GM18909 (cell line): ENCODE data around the gene CATSPERE.

Experiments used
- ATAC-seq: cut with Tn5 transposase; IDR thresholded peaks from one replicate; pipeline ENCODE4 v1.9.1; 2021; ENCODE audit warnings: mild to moderate bottlenecking; ENCODE audit not compliant: unreplicated experiment, poor library complexity

The CATSPERE gene, protein sequence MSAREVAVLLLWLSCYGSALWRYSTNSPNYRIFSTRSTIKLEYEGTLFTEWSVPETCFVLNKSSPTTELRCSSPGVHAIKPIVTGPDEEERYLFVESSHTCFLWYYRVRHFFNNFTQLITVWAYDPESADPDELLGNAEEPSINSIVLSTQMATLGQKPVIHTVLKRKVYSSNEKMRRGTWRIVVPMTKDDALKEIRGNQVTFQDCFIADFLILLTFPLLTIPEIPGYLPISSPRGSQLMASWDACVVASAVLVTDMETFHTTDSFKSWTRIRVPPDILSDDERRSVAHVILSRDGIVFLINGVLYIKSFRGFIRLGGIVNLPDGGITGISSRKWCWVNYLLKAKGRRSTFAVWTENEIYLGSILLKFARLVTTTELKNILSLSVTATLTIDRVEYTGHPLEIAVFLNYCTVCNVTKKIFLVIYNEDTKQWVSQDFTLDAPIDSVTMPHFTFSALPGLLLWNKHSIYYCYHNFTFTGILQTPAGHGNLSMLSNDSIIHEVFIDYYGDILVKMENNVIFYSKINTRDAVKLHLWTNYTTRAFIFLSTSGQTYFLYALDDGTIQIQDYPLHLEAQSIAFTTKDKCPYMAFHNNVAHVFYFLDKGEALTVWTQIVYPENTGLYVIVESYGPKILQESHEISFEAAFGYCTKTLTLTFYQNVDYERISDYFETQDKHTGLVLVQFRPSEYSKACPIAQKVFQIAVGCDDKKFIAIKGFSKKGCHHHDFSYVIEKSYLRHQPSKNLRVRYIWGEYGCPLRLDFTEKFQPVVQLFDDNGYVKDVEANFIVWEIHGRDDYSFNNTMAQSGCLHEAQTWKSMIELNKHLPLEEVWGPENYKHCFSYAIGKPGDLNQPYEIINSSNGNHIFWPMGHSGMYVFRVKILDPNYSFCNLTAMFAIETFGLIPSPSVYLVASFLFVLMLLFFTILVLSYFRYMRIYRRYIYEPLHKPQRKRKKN

DNA sequence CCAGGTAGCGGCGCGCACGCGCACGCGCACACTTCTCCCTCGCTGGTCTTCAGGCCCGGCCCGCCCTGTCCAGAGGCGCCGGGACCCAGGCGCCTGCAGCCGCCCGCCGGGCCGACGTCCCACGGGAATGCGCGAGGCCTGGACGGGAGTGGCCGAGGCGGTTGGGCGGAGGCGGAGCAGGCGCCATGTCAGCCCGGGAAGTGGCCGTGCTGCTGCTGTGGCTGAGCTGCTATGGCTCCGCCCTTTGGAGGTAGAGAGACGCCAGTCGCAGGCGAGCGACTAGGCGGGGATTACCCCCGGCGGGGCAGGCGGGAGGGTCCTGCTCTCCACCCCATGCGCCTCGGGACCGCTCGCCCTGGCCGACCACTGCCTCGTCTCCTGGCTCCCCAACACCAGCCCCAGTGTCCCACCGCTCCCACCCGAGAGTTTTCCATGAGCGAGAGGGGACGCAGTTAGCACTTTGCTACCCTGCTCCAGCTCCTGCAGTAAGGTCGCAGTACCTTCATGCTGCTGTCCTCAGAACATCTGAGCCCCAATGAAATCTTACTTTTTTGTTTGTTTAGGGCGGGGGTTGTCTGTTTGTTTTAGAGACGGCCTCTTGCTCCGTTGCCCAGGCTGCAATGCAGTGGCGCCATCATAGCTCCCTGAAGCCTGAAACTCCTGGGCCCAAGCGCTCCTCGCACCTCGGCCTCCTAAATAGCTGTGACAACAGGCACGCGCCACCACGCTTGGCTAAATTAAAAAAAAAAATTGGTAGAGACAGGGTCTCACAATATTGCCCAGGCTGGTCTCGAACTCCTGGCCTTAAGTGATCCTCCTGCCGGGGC, at the start of gene CATSPERE:
CATSPERE (plus strand) TSS at position 29 of the 827 bp plus-strand sequence; CDS start at position 186, 157 bp downstream.
- ATAC-seq, result peak; percentile 99

DNA sequence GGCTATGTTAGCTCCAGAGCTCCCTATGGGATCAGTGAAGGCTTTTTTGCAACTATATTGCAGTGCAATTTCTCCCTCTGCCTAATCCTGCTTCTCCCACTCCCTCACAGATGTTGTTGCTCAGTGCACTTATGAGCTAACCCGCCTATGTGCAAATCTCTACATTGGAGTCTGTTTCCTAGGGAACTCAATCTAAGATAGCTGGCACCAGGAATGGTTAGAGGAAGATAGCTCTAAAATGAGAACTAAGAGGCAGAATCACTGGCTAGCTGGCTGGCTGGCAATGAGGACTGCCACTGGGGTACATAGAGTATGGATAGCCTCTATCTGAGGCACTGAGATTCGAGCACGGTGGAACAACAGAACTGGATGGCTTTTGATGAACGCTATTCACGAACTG, 48.9 kb upstream of the CATSPERE start:
- ATAC-seq, result no peak

- no peak for ATAC-seq
Observed at GRCh38 chr1:244413736-244414135, 47.3 kb upstream of the CATSPERE start.

DNA sequence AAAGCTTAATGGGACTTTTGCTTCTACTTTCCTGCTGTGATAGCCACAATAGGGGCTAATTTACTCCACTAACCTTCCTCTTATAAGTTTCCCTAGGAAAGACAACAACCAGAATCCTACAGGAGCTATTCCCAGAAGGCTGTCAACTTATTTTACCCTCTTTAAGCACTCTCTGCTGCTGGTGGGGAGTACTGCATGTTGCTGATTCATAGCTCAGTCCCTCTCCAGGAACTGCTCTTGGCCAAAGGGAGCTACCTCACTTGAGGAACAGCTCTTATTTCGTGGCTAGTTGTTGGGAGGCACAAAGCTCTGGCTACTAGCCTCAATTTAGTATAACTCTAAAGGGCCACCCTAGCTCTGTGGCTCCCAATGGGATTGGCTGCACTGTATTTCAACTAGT, 46.5 kb upstream of the CATSPERE start:
- ATAC-seq, result no peak

DNA sequence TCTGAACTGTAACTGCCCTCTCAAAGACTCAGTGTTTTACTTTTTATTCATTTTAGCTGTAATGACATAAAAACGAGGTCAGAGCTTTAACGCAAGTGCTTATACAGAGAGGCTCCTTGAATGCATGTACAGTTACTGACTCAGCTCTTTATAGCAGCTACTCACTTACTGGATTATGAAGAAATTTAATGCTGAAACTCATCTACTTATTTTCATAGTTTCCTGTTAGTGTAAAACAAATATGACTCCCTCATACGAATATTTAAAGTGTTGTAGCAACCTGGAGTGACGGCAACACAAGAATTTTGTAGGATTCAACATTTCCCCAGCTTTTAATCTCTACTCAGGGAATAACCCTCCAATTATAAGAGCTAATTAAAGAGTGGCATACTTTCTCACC, 42.0 kb upstream of the CATSPERE start:
- ATAC-seq, result no peak

GRCh38 chr1:244422174-244422573, 38.9 kb upstream of the CATSPERE start:
- no peak for ATAC-seq

DNA sequence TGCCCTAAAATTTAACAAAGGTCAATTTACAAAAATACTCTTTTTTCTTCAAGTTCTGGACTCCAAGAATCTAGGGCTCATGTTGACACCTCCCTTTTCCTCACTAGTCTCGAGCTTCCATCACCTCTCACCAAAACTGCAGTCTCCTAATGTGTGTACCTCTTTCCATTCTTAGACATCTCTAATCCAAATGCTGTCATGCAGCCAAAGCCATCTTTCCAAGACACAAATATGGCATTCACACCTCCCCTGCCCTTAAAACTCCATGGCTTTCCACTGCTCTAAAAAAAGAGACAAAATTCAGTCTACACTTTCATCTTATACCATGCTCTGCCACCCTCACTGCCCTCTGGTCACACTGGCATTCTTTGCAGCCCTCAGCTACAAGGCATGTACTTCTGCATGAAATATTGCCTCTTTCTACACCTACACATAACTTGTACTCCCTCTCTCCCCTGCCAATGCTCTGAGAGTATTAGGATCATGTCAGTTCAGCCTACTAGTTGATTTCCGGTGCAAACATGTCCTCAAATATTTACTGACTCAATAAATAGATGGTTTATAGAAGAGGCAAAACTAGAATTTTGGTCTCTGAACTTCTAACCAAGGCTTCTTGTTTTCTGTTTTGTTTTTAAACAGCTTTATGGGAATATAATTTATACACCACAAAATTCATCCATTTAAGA, 36.3 kb upstream of the CATSPERE start:
- ATAC-seq, result no peak

GRCh38 chr1:244427647-244428046, 33.4 kb upstream of the CATSPERE start:
- no peak for ATAC-seq

DNA sequence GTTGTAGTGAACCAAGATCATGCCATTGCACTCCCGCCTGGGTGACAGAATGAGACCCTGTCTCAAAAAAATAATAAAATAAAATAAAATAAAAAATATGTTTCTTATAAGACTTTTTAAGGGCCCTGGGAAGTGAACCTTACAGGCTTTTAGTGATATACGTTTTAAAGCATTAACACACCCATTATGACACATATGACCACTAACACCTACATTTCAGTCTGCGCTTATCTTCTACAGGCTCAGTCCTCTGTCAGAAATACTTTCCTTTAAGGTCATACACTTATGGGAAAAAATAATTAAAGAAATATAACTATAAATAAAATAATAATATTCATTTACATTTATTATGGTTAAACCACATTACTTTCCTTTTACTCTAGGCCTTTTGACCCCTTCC, 31.3 kb upstream of the CATSPERE start:
- no peak for ATAC-seq

DNA sequence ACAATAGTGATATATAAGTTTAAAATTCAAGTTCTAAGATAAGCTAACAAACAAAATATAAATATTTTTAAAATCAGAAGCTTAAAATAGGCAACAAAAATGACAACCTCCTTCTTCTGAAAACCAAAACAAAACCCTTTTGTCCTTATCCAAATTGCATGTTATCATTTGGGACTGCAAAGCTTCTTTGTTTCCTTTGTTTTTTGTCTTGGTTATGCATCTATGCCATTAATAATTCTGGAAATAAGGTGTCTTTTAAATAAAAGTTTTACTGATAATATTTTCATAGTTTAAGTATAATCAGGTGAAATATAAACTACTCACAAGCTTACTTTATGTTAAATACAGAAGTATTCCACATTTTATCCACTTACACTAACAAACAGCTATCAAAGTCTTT, 29.9 kb upstream of the CATSPERE start:
- no peak for ATAC-seq

- ATAC-seq, result no peak
Observed at GRCh38 chr1:244435562-244436205, 25.4 kb upstream of the CATSPERE start.

DNA sequence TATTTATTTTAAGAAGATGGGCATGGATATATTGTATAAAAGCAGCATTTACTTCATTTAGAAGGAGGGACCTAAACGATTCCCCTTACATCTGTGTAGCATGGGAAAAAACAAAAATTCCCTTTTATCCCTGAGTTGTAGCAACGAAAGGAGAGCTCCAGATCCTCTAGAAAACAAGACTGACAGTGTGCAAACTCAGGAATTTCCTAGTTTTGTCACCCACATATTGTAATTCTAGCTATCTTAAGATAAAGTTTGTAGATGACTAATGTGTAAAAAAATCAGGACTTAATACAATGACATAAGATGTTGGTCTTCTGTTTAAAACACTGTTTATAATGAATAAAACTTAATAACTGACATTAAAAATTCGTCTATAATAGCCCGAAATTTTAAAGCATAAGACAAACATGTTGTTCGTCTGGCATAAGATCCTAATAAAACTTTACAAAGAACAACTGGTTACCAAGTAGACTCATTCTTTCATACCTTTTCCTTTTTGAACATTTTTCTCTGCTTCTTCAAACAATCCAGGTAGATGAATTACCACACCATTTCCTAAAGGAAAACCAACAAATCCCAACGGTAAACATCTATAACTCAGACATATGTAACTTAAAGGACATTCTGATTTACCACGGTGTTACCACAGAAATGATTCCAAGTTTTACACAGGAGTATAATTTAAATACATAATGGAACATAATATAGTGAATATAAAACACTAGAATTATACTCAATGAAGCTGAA, 24.6 kb upstream of the CATSPERE start:
- ATAC-seq, result no peak

DNA sequence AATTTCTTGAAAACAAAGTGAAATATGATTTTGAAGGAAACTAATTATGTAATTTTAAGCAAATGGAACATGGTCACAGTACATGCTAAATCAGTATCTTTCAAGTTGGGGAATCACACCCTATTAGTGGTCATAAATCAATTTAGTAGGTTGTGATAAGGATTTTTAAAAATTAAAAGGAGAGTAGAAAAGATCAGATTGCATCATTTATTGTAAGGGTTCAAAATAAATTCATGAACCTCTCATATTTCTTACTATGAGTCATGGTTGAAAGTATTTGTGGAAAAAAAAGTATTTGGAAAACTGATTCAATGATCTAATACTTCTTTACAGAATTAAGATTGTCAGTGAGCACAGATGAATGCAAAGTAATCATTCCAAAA, 24.0 kb upstream of the CATSPERE start:
- ATAC-seq, result no peak

GRCh38 chr1:244439391-244440032, 21.6 kb upstream of the CATSPERE start:
- ATAC-seq, result no peak

DNA sequence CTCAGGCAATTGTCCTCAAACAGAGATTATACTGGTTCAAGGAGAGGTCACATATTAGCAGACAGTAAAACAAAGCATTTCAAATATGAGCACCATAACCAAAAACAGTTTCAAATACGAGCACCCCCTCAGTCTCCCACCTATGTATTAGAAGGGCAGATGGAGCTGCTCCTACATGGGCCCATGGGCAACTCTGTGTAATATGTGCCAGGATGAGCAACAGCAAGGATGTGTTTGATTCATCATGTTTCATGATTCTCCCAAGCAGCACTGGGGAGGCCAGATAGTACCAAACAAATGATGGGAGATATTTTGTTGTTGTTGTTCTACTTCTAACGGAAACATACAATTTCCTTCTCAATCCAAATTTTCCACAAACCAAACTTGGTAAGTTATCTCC, 18.2 kb upstream of the CATSPERE start:
- no peak for ATAC-seq

DNA sequence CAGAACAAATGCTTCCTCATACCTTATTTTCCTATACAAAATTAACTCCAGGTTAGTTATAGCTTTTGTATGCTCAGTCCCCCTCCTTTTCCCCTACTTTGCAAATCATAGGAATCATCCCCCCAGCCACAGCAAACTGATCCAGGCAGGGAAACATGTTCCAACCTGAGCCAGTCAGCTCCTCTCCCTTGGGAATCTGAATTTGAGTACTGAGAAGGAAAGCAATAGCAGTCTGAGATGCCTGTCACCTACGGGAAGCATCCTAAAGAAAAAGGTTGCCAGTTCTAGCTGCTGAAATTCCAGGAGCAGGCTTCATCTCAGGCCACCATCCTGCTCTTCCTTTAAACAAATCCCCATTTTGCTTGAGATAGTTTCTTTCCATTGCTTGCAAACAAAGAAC, 16.2 kb upstream of the CATSPERE start:
- no peak for ATAC-seq

- no peak for ATAC-seq
Observed at GRCh38 chr1:244445320-244446181, 15.5 kb upstream of the CATSPERE start.
